PC-3 (cell line): Measurements from ENCODE around the gene CADPS2. TPM values are rescaled to one million over a fixed set of nuclear protein-coding genes. Genes with fewer than 3 reads are reported as not detected.

Experiments used
- ATAC-seq: fragments of 200-7000 bp; cut with Tn5 transposase; 2 replicates; pipeline ENCODE4 v1.9.1; 2020; ENCODE audit warnings: mild to moderate bottlenecking, moderate library complexity
- BruUV-seq: library from RNA; stranded (reverse); fragments of 400-500 nt; replicated peaks from 2 replicates; lab custom pipeline; 2021; lab: Mats Ljungman, UMichigan
- CTCF ChIA-PET: fragments of 300-600 bp; sonication (Branson Sonifier 250); formaldehyde crosslinking; loops from one replicate; lab custom pipeline; 2022; ENCODE audit warnings: antibody characterized with exemption; lab: Charles Lee
- POLR2A ChIA-PET: fragments of 300-600 bp; sonication (Branson Sonifier 250); formaldehyde crosslinking; loops from one replicate; lab custom pipeline; 2022; ENCODE audit warnings: antibody characterized with exemption; ENCODE audit not compliant: unreplicated experiment; lab: Charles Lee
- DNase-seq: peaks from one replicate; pipeline ENCODE4 v3.0.0-alpha.2; 2015
- H2AFZ ChIP-seq: fragments of 300-600 bp; sonication (generic); 2 replicates; pipeline ENCODE4 v1.6.0; 2016; ENCODE audit warnings: antibody characterized with exemption, low read length
- H3F3A ChIP-seq: fragments of 300-600 bp; sonication (generic); one replicate; pipeline ENCODE4 v1.6.0; 2017; ENCODE audit warnings: antibody characterized with exemption, low read length, control low read depth, mild to moderate bottlenecking; ENCODE audit not compliant: unreplicated experiment
- H3K27ac ChIP-seq: fragments of 300-600 bp; sonication (generic); 2 replicates; pipeline ENCODE4 v1.5.1; 2016; ENCODE audit warnings: mild to moderate bottlenecking, low read length
- H3K27me3 ChIP-seq: fragments of 300-600 bp; sonication (generic); 2 replicates; pipeline ENCODE4 v1.6.1; 2016; ENCODE audit warnings: low read length, mixed read lengths
- H3K36me3 ChIP-seq: fragments of 300-600 bp; sonication (generic); 2 replicates; pipeline ENCODE4 v1.6.1; 2016; ENCODE audit warnings: low read depth, mixed run types, low read length, mixed read lengths
- H3K4me1 ChIP-seq: fragments of 300-600 bp; sonication (generic); 2 replicates; pipeline ENCODE4 v1.5.1; 2016; ENCODE audit warnings: low read length; ENCODE audit not compliant: insufficient read depth
- H3K4me2 ChIP-seq: fragments of 300-600 bp; sonication (generic); 2 replicates; pipeline ENCODE4 v1.6.0; 2016; ENCODE audit warnings: low read length
- H3K4me3 ChIP-seq: fragments of 300-600 bp; sonication (generic); 2 replicates; pipeline ENCODE4 v1.5.1; 2016; ENCODE audit warnings: mild to moderate bottlenecking, low read length, mixed read lengths
- H3K79me2 ChIP-seq: fragments of 300-600 bp; sonication (generic); 2 replicates; pipeline ENCODE4 v1.6.1; 2017; ENCODE audit warnings: low read length, mixed read lengths
- H3K9ac ChIP-seq: fragments of 300-600 bp; sonication (generic); 2 replicates; pipeline ENCODE4 v1.6.0; 2016; ENCODE audit warnings: mild to moderate bottlenecking, low read length
- H3K9me2 ChIP-seq: fragments of 300-600 bp; sonication (generic); replicated peaks from 2 replicates; pipeline ENCODE4 v1.6.1; 2016; ENCODE audit warnings: mixed run types, low read length, mixed read lengths
- H3K9me3 ChIP-seq: fragments of 300-600 bp; sonication (generic); 2 replicates; pipeline ENCODE4 v1.6.1; 2016; ENCODE audit warnings: low read length, mixed read lengths
- H4K20me1 ChIP-seq: fragments of 300-600 bp; sonication (generic); 2 replicates; pipeline ENCODE4 v1.6.1; 2016; ENCODE audit warnings: low read length, mixed read lengths
- EZH2 ChIP-seq: fragments of 300-600 bp; sonication (generic); IDR thresholded peaks from one replicate; pipeline ENCODE4 v1.6.1; 2017; ENCODE audit warnings: antibody characterized with exemption, mild to moderate bottlenecking, low read length; ENCODE audit not compliant: unreplicated experiment
- EZH2phosphoT487 ChIP-seq: fragments of 300-600 bp; sonication (generic); IDR thresholded peaks from 2 replicates; pipeline ENCODE4 v1.6.1; 2018; ENCODE audit warnings: mild to moderate bottlenecking, antibody characterized with exemption, low read length, borderline replicate concordance
- intact Hi-C: fragments of 100-400 bp; cut with micrococcal nuclease; formaldehyde crosslinking; loops from 2 replicates; pipeline ENCODE4 v1.9.0; 2023
- total RNA-seq: library from RNA; depleted of rRNA; stranded (reverse); fragments of >200 nt; gene quantifications from 2 replicates; pipeline ENCODE4 v1.2.3, GENCODE V29; 2014
- TF ChIP-seq, protein P1 (sequence below): fragments of 300-600 bp; sonication (generic); conservative IDR thresholded peaks from 2 replicates; pipeline ENCODE4 v1.5.1; 2017; ENCODE audit warnings: antibody characterized with exemption, low read depth, mild to moderate bottlenecking, low read length

The CADPS2 gene
- total RNA-seq, 1 experiment from 2014 or later: 9.4 TPM

DNA sequence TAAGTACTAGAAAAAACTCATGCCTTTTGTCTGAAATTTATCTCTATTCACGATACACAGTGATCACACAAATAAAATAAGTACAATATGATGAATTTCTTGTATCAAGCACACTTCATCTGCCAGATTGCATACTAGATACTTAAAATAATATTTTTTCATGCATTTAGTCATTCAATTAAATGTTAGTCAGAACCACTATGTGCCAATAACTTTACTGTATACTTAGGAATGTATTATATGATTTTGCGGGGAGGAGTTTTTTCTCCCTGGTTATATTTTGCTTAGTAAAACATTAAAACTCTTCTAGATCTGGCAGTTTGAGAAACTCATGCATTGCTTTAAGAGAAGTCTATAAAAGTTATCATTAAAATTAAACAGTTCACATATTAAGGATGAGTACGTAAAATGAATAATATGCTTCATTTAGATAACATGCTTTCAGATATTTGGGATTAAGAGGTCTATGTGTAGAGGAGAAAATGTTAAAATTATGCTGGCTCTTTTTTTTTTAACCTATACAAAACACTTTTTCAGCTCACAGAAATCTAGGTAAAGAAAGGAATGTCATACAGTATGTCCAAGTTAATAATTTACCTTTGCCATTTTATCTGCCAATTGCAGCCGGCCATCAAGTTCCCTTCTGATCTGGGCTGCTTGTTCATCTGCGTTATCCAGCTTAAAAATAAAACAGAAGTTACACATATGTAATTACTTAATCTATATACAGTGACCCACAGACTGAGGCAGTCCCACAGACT lies 257.4 kb downstream of the CADPS2 start:
- no TSS peak for BruUV-seq
- ATAC-seq (peak; percentile 58), DNase-seq (peak; percentile 5)
- Histone ChIP-seq H3F3A (no peaks in the 10 kb centered on the region), H3K36me3 (no peaks in the 10 kb centered on the region), H3K4me1 (no peaks in the 10 kb centered on the region), H3K9ac (no peak overlapping the region), H3K9me3 (no peaks in the 10 kb centered on the region), H3K4me3 (no peak overlapping the region), H3K9me2 (no peaks in the 10 kb centered on the region), H3K27me3 (no peaks in the 10 kb centered on the region), H4K20me1 (no peaks in the 10 kb centered on the region), H2AFZ (no peak overlapping the region), H3K27ac (no peak overlapping the region), H3K4me2 (no peak overlapping the region), H3K79me2 (no peaks in the 10 kb centered on the region)
- POLR2A ChIA-PET: no interaction called here
- CTCF ChIA-PET: no interaction called here
- intact Hi-C loops: no loop called here
- TF ChIP-seq, protein P1, sequence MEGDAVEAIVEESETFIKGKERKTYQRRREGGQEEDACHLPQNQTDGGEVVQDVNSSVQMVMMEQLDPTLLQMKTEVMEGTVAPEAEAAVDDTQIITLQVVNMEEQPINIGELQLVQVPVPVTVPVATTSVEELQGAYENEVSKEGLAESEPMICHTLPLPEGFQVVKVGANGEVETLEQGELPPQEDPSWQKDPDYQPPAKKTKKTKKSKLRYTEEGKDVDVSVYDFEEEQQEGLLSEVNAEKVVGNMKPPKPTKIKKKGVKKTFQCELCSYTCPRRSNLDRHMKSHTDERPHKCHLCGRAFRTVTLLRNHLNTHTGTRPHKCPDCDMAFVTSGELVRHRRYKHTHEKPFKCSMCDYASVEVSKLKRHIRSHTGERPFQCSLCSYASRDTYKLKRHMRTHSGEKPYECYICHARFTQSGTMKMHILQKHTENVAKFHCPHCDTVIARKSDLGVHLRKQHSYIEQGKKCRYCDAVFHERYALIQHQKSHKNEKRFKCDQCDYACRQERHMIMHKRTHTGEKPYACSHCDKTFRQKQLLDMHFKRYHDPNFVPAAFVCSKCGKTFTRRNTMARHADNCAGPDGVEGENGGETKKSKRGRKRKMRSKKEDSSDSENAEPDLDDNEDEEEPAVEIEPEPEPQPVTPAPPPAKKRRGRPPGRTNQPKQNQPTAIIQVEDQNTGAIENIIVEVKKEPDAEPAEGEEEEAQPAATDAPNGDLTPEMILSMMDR: no peak
- TF ChIP-seq EZH2: no peak
- no peak for TF ChIP-seq EZH2phosphoT487

DNA sequence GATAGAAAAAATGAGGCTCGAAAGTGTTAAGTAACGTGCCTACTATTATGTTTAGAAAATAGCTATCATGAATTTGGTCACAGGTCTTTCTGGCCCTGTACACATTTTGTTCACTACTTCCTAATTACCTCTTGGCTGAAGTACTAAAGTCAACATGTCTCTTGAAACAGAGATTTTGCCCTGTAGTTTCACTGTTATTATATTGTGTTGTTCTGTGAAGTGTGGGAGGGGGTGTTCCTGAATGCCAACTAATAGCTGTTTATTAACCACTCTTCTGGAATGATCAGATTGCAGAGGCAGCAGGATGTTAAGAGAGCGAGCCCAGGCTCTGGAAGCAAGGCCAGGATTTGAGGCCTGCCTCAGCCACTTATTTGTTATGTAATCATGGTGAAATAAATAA lies 259.5 kb downstream of the CADPS2 start:
- H3K27ac ChIP-seq: no peak overlapping the region
- POLR2A ChIA-PET: interaction anchor here (0.6 kb wide), 1 partner anchor 449 kb away, joined by 3 read pairs; no protein-coding TSS in a partner anchor
- TF ChIP-seq EZH2: no peak
- TF ChIP-seq, protein P1: no peak
- no peak for TF ChIP-seq EZH2phosphoT487
- H4K20me1 ChIP-seq: no peaks in the 10 kb centered on the region
- no peak overlapping the region for H3K4me3 ChIP-seq
- H3K79me2 ChIP-seq: no peaks in the 10 kb centered on the region
- H3K4me2 ChIP-seq: no peak overlapping the region
- BruUV-seq: no TSS peak
- intact Hi-C loops: no loop called here
- H3K9me2 ChIP-seq: no peaks in the 10 kb centered on the region
- CTCF ChIA-PET: no interaction called here
- H3K9me3 ChIP-seq: no peaks in the 10 kb centered on the region
- no peak overlapping the region for H2AFZ ChIP-seq
- DNase-seq (no peak), ATAC-seq (no peak)
- no peaks in the 10 kb centered on the region for H3F3A ChIP-seq
- no peaks in the 10 kb centered on the region for H3K36me3 ChIP-seq
- H3K9ac ChIP-seq: no peak overlapping the region
- no peaks in the 10 kb centered on the region for H3K27me3 ChIP-seq
- H3K4me1 ChIP-seq: no peaks in the 10 kb centered on the region

DNA sequence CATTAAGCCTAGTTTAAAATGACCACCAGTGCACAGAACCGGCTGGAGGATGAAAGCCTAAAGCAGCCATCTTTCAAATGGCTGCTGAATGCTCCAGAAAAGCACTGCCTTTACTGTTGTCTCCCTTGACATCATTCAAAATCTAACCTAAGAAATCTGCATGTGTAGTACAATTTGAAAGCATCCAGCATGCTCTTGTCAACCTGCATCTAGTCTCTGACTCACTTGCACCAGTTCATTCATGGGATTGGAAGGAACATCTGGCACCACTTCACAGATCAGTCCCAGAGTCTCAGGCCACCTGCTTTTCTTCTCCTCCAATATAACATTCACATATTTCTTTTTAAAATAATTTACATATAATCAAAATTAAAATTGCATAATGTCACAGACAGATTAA lies 263.6 kb downstream of the CADPS2 start:
- ChIA-PET POLR2A (no interaction called here), CTCF (no interaction called here)
- Histone ChIP-seq H3K4me1 (no peaks in the 10 kb centered on the region), H3K27ac (no peak overlapping the region), H3K9me3 (no peaks in the 10 kb centered on the region), H3K4me3 (no peak overlapping the region), H3K36me3 (no peaks in the 10 kb centered on the region), H3K9me2 (no peaks in the 10 kb centered on the region), H3K79me2 (no peaks in the 10 kb centered on the region), H3K27me3 (no peaks in the 10 kb centered on the region), H2AFZ (no peak overlapping the region), H4K20me1 (no peaks in the 10 kb centered on the region), H3F3A (no peaks in the 10 kb centered on the region), H3K4me2 (no peak overlapping the region), H3K9ac (no peak overlapping the region)
- no TSS peak for BruUV-seq
- TF ChIP-seq EZH2: no peak
- TF ChIP-seq EZH2phosphoT487: no peak
- TF ChIP-seq, protein P1: no peak
- intact Hi-C loops: no loop called here
- DNase-seq (no peak), ATAC-seq (no peak)
